Hypothalamus (tissue), 51 donors: ENCODE measurements around the gene CHN2.

Source experiments
- DNase-seq, 51 donors: peaks; one replicate each; lab custom pipeline; 2025; lab: John Stamatoyannopoulos, UW

Gene CHN2

DNA sequence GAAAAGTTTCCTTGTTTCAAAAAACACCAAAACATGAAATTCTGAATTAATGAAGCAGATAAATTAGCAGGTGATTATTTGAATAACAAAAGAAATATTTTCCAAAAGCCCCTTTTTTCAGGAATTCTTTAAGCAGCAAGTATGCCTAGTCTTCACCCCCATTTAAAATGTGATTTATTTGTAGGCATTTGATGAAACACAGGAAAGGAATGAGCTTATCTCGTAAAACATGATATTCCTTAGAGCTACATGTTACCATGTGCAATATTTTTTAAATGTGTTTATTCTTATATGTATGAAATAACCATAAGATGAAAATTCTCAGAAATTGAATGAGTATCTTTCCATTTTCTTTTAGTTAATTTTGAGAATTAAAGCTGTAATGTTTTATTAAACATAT, 106.1 kb downstream of the CHN2 start:
- no peak for DNase-seq

DNA sequence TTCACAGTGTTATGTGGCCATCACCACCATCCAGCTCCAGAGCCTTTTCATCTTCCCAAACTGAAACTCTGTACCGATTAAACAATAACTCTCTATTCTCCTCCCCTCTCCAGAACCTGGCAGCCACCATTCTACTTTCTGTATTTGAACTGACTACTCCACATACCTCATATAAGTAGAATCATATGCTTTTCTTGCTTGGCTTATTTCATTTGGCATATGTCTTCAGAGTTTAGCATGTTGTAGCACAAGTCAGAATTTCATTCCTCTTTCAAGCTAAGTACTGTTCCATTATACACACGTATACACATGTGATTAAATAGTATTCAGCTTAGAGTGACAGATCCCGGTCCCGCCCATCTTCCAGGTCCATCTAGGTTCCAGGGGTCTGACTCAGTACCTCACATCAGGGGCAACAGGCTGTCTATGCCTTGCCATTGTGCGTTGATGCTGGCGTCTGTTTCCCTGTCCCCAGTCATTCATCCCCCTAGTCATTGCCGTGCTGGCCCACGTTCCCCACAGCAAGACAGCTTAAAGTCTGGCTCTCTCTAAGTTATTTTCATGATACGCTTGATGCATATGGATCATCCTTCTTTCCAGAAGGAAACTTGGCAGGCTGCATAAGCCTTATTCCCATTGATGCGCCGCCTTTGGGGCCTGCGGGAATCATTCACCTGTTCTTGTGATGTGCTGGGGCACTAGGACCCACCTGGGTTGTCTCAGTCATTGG, 108.3 kb downstream of the CHN2 start:
- no peak for DNase-seq

DNA sequence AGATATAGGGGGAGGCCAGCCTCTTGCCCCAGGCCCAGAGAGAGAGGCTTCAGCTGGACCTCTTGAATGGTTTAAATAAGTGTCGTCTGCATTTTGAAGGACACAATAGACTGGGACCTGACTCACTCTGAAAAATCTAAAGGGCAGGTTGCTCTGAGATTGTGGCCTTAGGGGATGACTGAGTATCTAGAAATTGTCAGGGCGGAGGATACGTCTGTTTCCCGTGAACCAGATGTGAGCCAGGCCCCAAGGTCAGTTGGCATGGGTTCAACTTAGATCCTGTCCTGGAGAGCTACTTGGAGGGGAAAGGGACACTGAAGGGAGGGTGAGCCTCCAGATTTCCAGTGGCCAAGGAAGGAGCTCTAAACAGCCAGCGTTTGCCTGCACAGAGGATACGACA, 110.2 kb downstream of the CHN2 start:
- DNase-seq, result no peak

DNA sequence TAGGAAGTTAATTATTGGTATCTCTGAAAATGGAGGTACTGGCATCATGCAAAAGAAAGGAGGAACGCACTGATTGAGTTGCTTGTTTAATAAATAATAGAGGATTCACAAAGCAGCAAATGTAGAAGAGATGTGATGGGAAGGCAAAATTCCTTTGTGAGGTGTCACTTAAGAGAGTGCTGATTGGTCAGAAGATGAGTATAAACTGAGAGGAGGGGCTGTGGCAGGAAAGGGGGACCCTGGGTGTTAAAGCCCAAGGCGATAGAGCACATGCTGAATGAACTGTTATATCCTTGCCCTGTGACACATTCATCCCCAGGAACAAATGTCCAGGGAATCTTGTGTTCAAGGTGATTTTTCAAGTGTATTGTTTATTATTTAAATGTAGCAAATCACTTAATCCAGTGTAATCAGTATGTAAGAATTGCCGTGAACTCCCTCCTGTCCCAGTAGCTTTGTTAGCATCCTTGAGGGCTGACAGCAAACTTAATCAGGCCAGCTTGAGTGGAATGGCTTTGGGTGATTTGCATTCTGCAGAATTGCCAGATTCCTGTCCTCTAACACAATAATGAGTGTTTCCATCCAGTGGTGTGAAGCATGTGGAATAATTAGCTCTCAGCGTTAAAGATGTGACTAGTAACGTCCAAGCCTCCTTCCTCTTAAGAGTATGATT, 111.9 kb downstream of the CHN2 start:
- peak in 2 of 51 donors; percentile 14 to 18 for DNase-seq

DNA sequence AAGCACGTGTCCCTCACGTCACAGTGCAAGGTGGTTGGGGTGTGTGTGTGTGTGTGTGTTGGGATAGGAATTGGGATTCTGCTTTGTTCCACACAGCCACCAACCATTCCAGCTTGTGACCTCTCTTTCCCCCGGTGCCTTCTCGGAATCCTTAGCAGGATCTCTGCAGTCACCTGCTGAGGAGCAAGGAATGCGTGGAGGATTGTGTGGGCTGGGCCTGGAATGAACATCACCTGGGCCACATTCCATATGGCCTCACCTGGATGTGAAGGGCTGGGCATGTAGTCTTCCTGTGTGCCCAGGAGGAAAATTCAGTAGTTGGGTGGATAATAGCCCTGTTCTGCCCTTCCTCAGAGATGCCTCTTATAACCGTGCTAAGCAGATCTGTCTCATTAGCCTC, 113.8 kb downstream of the CHN2 start:
- no peak for DNase-seq

DNA sequence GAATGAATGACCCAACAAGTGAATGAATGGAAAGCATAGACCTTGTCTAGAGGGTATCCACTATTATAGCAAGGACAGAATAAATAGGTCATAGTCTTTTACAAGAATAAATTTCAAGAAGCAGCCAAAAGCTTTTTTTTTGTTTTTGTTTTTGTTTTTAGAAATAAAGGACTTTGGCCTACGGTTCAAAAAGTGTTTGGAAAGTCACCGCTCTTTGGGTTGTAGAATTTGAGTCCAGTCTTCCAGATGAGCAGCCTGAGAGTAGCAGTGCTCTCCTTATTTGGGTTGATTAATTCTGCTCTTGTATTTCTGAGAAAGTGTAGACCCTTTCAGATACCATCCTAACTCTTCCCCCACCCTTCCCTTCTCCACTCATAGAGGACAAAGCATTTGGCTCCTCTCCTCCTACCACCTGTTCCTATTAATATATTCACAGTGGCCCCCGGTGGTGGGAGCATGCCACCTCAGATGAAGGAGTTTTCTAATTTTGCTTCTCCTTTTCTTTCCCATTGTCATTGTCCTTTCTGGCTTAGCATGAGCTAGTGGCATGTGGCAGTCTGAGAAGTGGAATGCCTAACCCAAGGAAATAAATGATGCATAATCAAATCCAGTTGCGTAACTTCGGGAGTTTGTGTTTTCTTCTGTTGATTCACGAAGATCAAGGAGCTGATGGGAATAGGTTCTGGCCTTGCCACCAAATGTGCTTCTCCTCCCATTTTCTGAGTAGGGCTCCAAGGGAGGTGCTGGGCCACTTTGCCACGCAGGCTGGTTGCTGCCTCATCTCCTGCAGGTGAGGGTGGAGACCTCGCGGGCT, 114.7 kb downstream of the CHN2 start:
- no peak for DNase-seq

DNA sequence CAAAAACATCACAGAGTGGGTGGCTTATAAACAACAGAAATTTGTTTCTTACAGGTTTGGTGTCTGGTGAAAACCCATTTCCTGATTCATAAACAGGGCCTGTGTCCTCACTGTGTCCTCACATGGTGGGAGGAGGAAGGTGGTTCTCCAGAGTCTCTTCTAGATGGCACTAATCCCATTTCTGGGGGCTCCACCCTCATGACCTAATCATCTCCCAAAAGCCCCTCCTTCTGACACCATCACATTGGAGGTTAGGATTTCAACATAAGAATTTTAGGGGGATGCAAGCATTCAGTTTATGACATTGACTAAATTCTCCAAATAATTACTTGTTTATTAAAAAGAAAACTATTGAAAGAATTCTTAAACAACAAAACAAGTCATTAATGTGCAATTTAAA, 116.0 kb downstream of the CHN2 start:
- no peak for DNase-seq

DNA sequence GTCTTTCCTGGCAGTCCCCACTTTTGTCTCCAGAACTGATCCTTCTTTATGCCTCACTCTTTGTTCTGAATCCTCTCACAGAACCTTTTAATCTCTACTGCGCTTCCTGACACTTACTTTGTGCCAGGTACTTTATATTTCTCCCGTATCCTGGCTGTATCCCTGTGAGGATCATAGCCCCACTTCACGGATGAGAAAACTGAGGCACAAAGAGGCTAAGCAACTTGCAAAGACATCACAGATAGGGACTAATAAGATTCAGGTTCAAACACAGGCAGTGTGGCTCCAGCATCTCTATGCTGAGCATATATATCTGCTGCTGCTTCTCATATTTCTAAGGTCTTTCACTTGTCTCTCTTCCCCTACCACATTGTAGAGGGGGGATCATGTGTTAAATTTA, 116.7 kb downstream of the CHN2 start:
- no peak for DNase-seq

DNA sequence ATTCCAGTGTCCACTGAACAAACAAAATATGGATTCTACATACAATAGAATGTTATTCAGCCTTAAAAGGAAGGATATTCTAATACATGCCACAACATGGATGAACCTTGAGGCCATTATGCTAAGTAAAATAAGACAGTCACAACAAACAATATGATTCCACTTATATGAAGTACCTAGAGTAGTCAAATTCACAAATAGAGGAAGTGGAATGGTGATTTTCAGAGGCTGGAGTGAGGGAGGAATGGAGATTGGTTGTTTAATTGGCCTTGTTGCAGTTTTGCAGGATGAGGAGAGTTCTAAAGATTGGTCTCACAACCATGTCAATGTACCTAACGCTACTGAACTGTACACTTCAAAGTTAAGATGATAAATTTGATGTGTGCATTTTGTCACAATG, 119.6 kb downstream of the CHN2 start:
- no peak for DNase-seq

DNA sequence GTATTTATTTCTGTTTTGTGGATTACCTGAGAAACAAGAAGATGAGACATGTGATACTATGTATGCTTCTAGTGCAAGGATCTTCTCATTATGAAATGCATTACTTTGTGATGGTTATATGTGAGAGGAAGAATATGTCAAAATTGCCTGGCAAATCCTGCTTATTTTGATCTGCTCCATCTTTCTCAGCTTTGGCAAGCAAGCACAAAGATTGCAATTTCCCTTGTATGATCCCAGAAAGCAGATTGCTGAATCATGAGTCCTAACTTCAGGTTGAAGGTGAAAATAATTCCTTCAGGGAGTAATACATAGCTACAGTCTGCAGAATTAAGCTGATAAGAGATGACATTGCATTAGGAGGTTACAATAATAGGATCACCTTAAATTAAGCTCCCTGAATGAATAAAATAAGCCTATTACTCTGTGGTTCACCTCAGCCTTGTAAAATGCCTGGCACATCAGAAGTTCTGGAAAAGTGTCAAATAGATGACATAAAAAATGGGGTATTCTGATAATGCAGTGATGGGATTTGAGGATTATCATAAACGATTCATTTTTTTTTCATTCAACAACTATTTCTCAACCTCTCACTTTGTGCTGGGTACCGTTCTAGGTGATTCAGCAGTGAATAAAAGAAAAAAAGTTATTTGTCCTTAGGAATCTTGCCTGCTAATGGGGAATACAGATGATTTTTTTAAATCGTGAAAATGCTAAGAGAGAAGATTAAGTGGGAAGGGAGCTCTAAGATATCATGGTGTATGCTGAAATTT, 120.7 kb downstream of the CHN2 start:
- DNase-seq, result no peak

DNA sequence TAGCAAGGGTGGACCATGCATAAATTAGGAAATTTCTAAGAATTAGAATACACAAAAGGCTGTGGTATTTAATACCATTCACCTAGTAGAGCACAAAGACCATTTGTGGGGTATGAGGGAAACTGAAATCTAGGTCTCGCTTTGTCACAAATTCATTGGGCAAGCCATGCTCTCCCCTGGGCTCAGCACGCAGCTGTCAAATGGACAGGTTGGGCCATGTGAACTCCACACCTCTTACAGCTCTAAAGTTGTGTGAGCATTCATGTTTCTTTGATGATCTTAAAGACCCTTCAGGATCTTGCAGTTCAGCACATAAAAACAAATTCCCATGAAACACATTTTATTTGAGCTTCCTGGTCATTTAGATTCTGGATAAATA, 121.3 kb downstream of the CHN2 start:
- DNase-seq, result no peak

DNA sequence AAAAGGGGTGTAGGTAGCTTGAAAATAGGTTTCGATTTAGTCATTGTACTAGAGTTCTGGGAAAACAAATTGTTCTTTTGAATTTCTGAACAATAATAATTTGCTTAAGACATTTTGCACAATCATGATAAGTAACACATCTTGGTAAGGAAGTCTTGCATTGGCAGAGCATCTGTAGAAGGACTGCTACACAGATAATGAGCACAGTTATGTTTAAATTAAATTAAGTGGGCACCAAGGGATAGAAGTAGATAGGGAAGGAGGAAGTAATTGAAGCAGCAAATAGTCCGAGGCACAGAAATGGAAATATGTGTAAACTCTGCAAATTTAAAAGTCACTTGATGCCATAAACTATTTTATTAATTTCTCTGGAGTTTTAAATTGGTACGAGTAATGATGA, 122.4 kb downstream of the CHN2 start:
- no peak for DNase-seq

DNA sequence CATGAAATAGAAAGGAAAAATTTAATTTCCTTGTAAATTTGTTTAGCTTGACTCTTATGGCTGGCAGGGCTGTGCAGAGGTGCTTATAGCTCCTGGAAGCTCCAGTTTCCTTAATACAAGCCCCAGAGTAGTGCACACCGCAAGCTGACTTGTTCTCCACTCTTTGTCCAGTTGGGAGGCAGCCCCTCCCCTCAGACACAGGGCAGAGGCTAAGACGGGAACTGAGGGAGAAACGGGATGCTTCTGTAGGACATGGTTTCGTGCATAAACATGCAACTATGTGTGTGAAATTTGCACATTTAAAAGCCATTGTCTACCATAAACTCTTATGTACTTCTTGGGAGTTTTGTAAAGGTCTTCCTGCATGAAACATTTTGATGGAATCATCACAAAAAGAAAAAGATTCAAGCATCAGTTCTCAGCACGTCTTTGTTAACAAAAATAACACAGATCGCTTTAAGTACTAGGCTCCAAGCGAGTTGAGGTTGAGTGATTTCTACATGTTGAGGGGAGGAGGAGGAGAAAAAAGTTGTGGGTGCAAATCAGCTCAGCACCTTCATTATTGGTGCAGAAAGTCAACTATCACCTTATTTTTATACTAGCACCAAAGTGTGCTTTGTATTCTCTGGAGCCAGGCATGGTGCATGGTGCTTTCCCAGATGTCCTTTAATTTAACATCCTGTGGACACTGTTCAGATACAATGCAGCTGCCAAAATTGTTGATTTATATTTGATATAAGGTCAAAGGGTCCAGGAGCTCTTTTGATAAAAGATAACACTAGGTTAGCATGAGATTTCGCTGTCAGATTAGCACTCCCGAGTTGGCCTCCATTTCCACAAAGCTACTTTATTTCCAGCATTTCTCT, 124.5 kb downstream of the CHN2 start:
- DNase-seq, result peak in 4 of 51 donors; percentile 10 to 54 (median 18)

DNA sequence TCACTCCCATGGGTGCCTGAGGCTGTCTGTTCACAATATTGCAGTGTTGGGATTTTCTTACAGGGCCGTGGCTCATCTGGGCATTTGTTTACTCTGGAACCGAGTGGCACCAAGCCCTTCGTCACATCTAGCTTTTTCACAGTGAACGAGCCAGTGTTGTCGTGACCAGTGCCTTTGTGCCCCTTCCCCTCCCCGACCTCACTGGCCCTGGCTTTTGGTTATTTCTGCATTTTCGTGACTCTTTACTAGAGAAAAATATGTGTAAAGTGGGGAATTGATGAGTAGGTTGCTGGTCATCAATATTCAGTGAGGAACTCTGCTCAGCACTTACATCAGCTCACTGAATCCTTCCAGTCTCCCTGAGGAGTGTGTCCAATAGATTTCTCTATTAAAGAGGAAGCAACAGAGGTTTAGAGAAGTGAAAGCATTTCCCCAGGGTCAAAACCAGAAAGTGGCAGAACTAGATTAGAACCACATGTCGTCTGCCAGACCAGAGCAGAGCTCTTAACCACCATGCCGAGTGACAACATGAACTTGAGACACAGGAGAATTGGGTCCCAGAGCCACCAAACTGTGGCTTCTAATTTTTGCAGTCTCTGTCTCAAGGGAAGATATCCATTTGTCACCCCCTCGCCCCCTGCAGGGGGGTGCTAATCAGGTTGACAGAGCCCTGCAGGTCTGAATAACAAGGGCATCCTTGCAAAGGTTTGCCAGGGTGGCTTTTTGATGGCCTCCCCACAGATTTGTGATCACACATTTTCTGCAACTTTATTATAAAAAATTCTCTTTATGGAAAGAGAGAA, 125.3 kb downstream of the CHN2 start:
- DNase-seq, result peak in 40 of 51 donors; percentile 9 to 90 (median 56)

DNA sequence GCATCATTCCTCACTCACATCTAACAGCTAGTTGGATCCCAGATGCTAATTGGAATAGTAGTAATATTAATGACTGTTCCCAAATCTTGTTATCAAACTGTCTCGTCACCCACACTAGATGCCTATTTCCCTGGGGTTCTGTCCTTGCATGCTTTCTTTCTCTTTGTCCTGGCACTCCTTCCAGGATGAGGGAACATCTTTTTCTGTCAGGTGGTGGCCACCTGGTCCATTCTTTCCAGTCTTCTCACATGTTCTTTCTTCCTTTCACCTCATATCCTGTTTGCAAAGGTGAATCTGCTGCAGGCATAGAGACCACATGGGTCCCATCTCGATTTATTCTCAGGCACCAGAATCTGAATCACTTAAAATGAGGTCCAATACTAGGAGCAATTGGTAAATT, 126.0 kb downstream of the CHN2 start:
- peak in 2 of 51 donors; percentile 13 to 29 for DNase-seq

DNA sequence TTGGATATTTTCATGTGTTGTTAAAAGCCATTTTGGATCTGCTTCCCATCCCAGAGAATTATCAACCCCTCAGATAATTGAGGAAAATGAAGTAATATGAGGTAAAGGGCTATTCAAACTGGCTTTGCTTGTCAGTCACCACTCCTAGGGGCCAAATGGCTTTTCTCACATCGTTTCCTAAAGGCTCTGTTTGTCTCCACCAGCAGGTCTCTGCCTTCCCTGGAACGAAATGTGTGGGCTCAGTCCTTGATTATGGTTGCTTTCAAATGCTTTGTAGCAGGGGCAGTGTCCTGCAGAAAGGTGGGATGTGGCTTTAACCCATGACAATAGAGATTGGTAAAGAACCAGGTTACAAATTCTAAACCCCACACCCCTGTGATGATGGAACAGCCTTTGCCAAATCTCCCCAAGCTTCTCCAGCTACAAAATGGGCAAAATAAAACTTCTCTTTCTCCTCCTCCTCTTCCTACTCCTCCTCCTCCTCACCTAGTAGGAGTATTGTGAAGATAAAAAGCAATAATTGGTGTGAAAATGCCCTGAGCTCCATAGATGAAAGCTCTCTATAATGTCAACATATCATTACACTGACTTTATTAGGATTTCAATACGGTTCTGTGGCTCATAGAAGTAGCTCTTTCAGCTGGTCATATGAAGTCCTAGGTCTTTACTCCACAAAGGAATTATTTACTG, 127.6 kb downstream of the CHN2 start:
- DNase-seq, result no peak

DNA sequence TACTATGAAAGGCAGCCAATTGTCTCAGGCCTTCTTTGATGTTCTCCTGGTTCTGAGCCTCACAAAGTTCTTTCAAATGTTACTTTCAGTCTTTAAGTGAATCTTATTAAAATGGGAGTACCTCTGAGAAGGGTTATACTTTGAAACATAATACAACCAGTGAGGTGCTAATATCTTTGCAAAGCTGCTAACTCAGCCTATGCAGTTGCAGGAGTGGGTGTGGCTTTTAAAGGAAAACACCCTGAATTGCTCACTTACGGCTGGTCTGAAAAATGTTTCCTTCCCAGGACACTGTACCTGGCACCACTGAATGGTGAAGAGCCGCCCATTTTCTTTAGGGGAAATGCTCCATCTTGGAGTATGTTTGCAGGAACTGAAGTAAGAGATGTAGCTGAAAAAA, 130.9 kb downstream of the CHN2 start:
- no peak for DNase-seq

DNA sequence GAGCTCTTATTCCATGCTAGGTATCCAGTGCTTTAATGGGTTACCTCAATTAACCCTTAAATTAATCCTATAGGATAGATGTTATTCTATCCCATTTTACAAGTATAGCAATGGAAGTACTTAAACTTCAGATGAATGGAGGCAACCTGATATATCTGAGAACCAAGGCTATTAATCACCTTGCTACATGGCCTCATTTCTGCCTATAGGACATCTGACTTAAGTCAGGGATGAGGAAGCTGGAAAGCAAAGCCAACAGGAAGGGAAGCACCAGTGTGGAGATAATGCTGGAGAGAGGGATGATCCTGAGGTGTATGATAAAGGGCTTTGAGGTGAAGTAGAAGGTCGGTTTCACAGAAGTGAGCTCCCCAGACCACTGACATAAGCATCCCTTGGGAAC, 132.3 kb downstream of the CHN2 start:
- DNase-seq, result no peak

DNA sequence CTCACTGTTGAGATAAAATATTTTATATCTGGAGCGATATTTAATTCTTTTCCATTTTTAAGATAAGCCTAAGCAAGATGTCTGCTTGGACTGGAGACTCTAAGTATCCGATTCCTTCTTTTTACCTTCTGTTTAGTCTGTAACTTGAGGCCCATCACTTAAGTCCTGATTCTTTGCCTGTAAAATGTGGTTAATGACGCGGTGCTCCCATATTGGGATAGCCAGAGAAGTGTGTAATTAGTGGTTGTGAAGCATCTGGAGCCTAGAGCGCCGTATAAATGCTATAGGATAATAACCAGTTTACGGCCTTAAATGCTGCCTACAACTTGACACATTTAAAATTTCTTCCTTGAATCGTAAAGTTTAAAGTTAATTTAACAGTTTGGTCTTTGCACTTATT, 132.9 kb downstream of the CHN2 start:
- DNase-seq, result no peak
